Measurements from ENCODE around the gene CLTCL1.
"Not testable (repeated sequence)": the region's sequence is repeated elsewhere in the genome, so short reads cannot be mapped to it uniquely, and the experiment has no call there.

DNA sequence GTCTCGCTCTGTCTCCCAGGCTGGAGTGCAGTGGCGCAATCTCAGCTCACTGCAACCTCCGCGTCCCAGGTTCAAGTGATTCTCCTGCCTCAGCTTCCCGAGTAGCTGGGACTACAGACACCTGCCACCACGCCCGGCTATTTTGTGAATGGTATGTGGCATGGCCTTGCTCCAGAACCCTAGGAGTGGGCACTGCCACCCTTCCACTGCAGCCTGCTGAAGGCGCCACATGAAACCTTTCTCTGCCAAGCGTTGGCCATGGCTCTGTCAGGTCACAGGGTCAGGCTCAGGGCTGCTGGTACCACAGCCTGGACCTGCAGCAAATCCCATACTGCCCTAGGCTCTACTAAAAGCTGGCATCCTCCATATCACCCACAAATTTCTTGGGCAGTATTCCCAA, 135.4 kb downstream of the CLTCL1 start:
- TF ChIP-seq CTCF, POLR2A (IDR thresholded peaks at IDR 0.05): not testable (repeated sequence)
